ENCODE data around the gene MPRIP.
A peak's percentile ranks its signal among the peaks of the same experiment; 100 is the strongest.

The MPRIP gene

GRCh38 chr17:17053446-17054379 lies 11.5 kb downstream of the MPRIP start:
- no peak for DNase-seq

- no peak for DNase-seq
Measured at GRCh38 chr17:17054636-17055035, 12.4 kb downstream of the MPRIP start.

- DNase-seq, result peak; percentile 23
Measured at GRCh38 chr17:17055286-17056155, 13.3 kb downstream of the MPRIP start.

GRCh38 chr17:17056156-17056539 lies 13.9 kb downstream of the MPRIP start:
- DNase-seq, result no peak

- no peak for DNase-seq
Measured at GRCh38 chr17:17057057-17057551, 14.8 kb downstream of the MPRIP start.

GRCh38 chr17:17058304-17058703 lies 16.0 kb downstream of the MPRIP start:
- DNase-seq, result no peak

GRCh38 chr17:17059301-17059890 lies 17.1 kb downstream of the MPRIP start:
- no peak for DNase-seq

- no peak for DNase-seq
Measured at GRCh38 chr17:17060001-17060922, 18.0 kb downstream of the MPRIP start.

- no peak for DNase-seq
Measured at GRCh38 chr17:17060930-17061329, 18.7 kb downstream of the MPRIP start.

GRCh38 chr17:17061516-17061915 lies 19.3 kb downstream of the MPRIP start:
- DNase-seq, result no peak

GRCh38 chr17:17062356-17062755 lies 20.1 kb downstream of the MPRIP start:
- DNase-seq, result no peak

- DNase-seq, result no peak
Measured at GRCh38 chr17:17062866-17063265, 20.6 kb downstream of the MPRIP start.

GRCh38 chr17:17063546-17064122 lies 21.4 kb downstream of the MPRIP start:
- DNase-seq, result no peak

GRCh38 chr17:17064322-17064721 lies 22.1 kb downstream of the MPRIP start:
- DNase-seq, result no peak

- no peak for DNase-seq
Measured at GRCh38 chr17:17066021-17066420, 23.8 kb downstream of the MPRIP start.

GRCh38 chr17:17067257-17067656 lies 25.0 kb downstream of the MPRIP start:
- no peak for DNase-seq

- DNase-seq, result no peak
Measured at GRCh38 chr17:17069849-17070248, 27.6 kb downstream of the MPRIP start.

- DNase-seq, result no peak
Measured at GRCh38 chr17:17070931-17071330, 28.7 kb downstream of the MPRIP start.

GRCh38 chr17:17071531-17072360 lies 29.5 kb downstream of the MPRIP start:
- no peak for DNase-seq

- no peak for DNase-seq
Measured at GRCh38 chr17:17072546-17072945, 30.3 kb downstream of the MPRIP start.
